ENCODE data around the gene NPTN. TPM values are rescaled to one million over a fixed set of nuclear protein-coding genes. Genes with fewer than 3 reads are reported as not detected.

The NPTN gene
- total and polyA plus RNA-seq, 12 donors = 26.5 to 197 (median 127) TPM

GRCh38 chr15:73678498-73678897, 45.3 kb upstream of the NPTN start:
- H3K36me3 ChIP-seq (replicated peaks in 1 of 2) = no peaks in the 10 kb centered on the region
- 66 to 72% (median 71%) methylated on average over 3 of the region's 3 CpGs for WGBS, 4 donors

DNA sequence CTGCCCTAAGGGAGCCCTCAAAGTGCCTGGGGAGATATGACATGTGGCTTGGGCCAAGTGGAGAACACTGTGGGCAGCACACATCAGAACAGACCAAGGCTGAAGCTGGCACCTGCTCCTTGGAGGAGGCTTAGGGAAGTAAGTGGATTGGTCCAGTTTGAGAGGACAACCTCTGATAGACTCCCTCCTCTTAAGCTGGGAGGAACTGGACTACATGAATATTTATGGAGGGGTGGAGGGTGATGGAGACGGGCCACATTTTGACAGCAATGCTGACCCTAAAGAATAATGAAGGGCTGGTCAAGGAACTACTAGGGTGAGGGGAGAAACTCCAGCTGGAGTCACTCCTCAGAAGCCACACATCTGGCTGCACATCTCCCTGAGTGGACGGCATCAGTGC, 44.5 kb upstream of the NPTN start:
- Histone ChIP-seq H3K27ac (no peak overlapping the region), H3K27me3 (no peaks in the 10 kb centered on the region), H3K4me3 (no peak overlapping the region), H3K36me3 (replicated peaks in 1 of 2) (no peaks in the 10 kb centered on the region), H3K4me1 (replicated peaks in 1 of 2) (peaks cover 0 to 8% of the 10 kb centered on the region in 2 donors), H3K9me3 (replicated peaks in 1 of 3) (no peaks in the 10 kb centered on the region)
- intact Hi-C loops (cut with DNase I) = loop anchor here (2.0 kb wide), 3 partner anchors 21 to 35 kb away; no protein-coding TSS in a partner anchor
- no peak for DNase-seq
- TF ChIP-seq POLR2A (IDR thresholded peaks at IDR 0.05) = no peak
- TF ChIP-seq, protein P1, sequence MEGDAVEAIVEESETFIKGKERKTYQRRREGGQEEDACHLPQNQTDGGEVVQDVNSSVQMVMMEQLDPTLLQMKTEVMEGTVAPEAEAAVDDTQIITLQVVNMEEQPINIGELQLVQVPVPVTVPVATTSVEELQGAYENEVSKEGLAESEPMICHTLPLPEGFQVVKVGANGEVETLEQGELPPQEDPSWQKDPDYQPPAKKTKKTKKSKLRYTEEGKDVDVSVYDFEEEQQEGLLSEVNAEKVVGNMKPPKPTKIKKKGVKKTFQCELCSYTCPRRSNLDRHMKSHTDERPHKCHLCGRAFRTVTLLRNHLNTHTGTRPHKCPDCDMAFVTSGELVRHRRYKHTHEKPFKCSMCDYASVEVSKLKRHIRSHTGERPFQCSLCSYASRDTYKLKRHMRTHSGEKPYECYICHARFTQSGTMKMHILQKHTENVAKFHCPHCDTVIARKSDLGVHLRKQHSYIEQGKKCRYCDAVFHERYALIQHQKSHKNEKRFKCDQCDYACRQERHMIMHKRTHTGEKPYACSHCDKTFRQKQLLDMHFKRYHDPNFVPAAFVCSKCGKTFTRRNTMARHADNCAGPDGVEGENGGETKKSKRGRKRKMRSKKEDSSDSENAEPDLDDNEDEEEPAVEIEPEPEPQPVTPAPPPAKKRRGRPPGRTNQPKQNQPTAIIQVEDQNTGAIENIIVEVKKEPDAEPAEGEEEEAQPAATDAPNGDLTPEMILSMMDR (IDR thresholded peaks at IDR 0.05) = no peak
- WGBS, 4 donors = 53 to 74% (median 68%) methylated on average over 2 of the region's 2 CpGs

More at GRCh38 chr15:73678498-73678897, 45.3 kb upstream of the NPTN start:
- no peak for DNase-seq
- H3K27me3 ChIP-seq = no peaks in the 10 kb centered on the region
- H3K4me1 ChIP-seq (replicated peaks in 1 of 2) = peaks cover 5 to 16% of the 10 kb centered on the region in 2 donors
- intact Hi-C loops (cut with DNase I) = no loop called here
- H3K9me3 ChIP-seq (replicated peaks in 1 of 3) = no peaks in the 10 kb centered on the region
- no peak overlapping the region for H3K4me3 ChIP-seq
- no peak for TF ChIP-seq POLR2A (IDR thresholded peaks at IDR 0.05)
- TF ChIP-seq, protein P1 (IDR thresholded peaks at IDR 0.05) = no peak
- no peak overlapping the region for H3K27ac ChIP-seq

GRCh38 chr15:73677146-73677607, 44.0 kb upstream of the NPTN start:
- DNase-seq = peak; percentile 73 to 91 (median 78)
- Histone ChIP-seq H3K9me3 (replicated peaks in 1 of 3) (no peaks in the 10 kb centered on the region), H3K27ac (no peak overlapping the region), H3K4me1 (replicated peaks in 1 of 2) (peaks cover 0 to 3% of the 10 kb centered on the region in 2 donors), H3K4me3 (no peak overlapping the region), H3K27me3 (no peaks in the 10 kb centered on the region), H3K36me3 (replicated peaks in 1 of 2) (no peaks in the 10 kb centered on the region)
- TF ChIP-seq, protein P1 (IDR thresholded peaks at IDR 0.05) = peak; percentile 84 to 97 (median 94)
- TF ChIP-seq POLR2A (IDR thresholded peaks at IDR 0.05) = no peak
- intact Hi-C loops (cut with DNase I) = loop anchor here (2.0 kb wide), 3 partner anchors 22 to 34 kb away; no protein-coding TSS in a partner anchor
- 0 to 50% (median 40%) methylated on average over 1 to 5 of the region's 5 CpGs for WGBS, 4 donors

- H3K27ac ChIP-seq = no peak overlapping the region
- no peak overlapping the region for H3K4me3 ChIP-seq
- intact Hi-C loops (cut with DNase I) = no loop called here
- TF ChIP-seq POLR2A (IDR thresholded peaks at IDR 0.05) = no peak
- TF ChIP-seq, protein P1 (IDR thresholded peaks at IDR 0.05) = no peak
- peaks cover 0 to 3% of the 10 kb centered on the region in 2 donors for H3K4me1 ChIP-seq (replicated peaks in 1 of 2)
- peaks cover 8% of the 10 kb centered on the region for H3K27me3 ChIP-seq
- WGBS, 4 donors = 93 to 100% (median 95%) methylated on average over 1 of the region's 1 CpG
- no peaks in the 10 kb centered on the region for H3K9me3 ChIP-seq (replicated peaks in 1 of 3)
- DNase-seq = no peak
- H3K36me3 ChIP-seq (replicated peaks in 1 of 2) = no peaks in the 10 kb centered on the region
Observed at GRCh38 chr15:73674587-73674986, 41.4 kb upstream of the NPTN start.

Measured in adrenal gland (tissue), 12 donors.